Pancreas (tissue), 10 donors: ENCODE data around the gene CLIP1. TPM values are rescaled to one million over a fixed set of nuclear protein-coding genes. Genes with fewer than 3 reads are reported as not detected.

Experiments
- ATAC-seq, 4 donors: fragments of 200-7000 bp; cut with Tn5 transposase; one replicate each; pipeline versions ENCODE4 v1.8.0 to v1.9.1; 2020; ENCODE audit warnings: mild to moderate bottlenecking in 4 of 4, moderate library complexity in 4 of 4
- DNase-seq, 6 donors: peaks; one replicate each; pipeline ENCODE4 v3.0.0-alpha.2; 2020
- FAIRE-seq: peaks from 2 replicates; lab custom pipeline; 2012; peaks lifted over from hg19 to GRCh38; lab: Jason Lieb, UNC
- H3K27ac ChIP-seq, 4 donors: fragments of 200-600 bp; sonication (generic); 1 replicate in 3 of 4; 2 replicates in 1 of 4; pipeline versions ENCODE4 v1.5.0 to v1.8.0; 2020
- H3K27me3 ChIP-seq, 4 donors: fragments of 200-600 bp; one replicate each; pipeline ENCODE4 v1.8.0; 2021
- H3K36me3 ChIP-seq, 3 donors: fragments of 200-600 bp; sonication (generic) in 1 of 3; one replicate each; pipeline versions ENCODE4 v1.5.0 to v1.8.0; 2020 to 2021
- H3K4me1 ChIP-seq, 3 donors: fragments of 200-600 bp; one replicate each; pipeline ENCODE4 v1.8.0; 2021
- H3K4me3 ChIP-seq, 4 donors: fragments of 200-600 bp; sonication (generic) in 2 of 4; one replicate each; pipeline versions ENCODE4 v1.5.0 to v1.8.0; 2020 to 2021
- H3K9me3 ChIP-seq, 4 donors: fragments of 200-600 bp; one replicate each; pipeline ENCODE4 v1.8.0; 2021
- CTCF ChIP-seq, 4 donors: fragments of 200-600 bp; sonication (generic) in 3 of 4; IDR thresholded peaks; one replicate each; pipeline versions ENCODE4 v1.5.0 to v1.8.0; 2021; ENCODE audit warnings: antibody characterized with exemption in 4 of 4
- WGBS, 2 donors: extraction: QIAGEN DNeasy Blood & Tissue Kit; methylation state at CpG; one replicate each; pipeline ENCODE4 v1.1.7; 2013; 5-methylcytosine and 5-hydroxymethylcytosine counted together
- intact Hi-C, 3 donors: fragments of 100-400 bp; cut with DNase I; formaldehyde crosslinking; loops; one replicate each; pipeline versions ENCODE4 v1.11.1 to v1.14.2; 2022
- polyA plus RNA-seq, 2 donors: library from polyadenylated mRNA; stranded (reverse); fragments of 200-250 nt; gene quantifications; one replicate each; pipeline ENCODE4 v1.2.3, GENCODE V29; 2013
- total RNA-seq, 6 donors: library from RNA; stranded (reverse); fragmentation: NEBNext Ultra II Directional in 4 of 6; extraction: Animal tissue kit (Norgen Biotek cat#: 25700) in 4 of 6; gene quantifications; one replicate each; pipeline versions ENCODE4 v1.2.1 to v1.2.4, GENCODE V29; 2021 to 2023
- donor health status: healthy with polysubstance abuse.
- donor health status: DM: no; HTN: no; CAD: no; lungs with moderate emphysema.
- donor health status: DM: no; HTN: no; CAD: no.
- donor health status: control.
- donor health status: control.
- donor health status: Bipolar disorder and iron deficiency.
- donor health status: DM: yes; HTN: yes; CAD: no.
- donor health status: DM: no; HTN: no; CAD: no.
- donor health status: DM: no; HTN: no; CAD: no.
- donor health status: DM: yes; HTN: yes; CAD: no.

Gene CLIP1
- total and polyA plus RNA-seq, 8 donors, result 17.1 to 43.9 (median 30.7) TPM

- 80 to 86% methylated on average over 4 of the region's 4 CpGs for WGBS, 2 donors
- H3K36me3 ChIP-seq, result peaks cover 0 to 23% (median 4%) of the 10 kb centered on the region in 3 donors
- H3K4me3 ChIP-seq, result no peak overlapping the region
- no peak for FAIRE-seq
- no peak overlapping the region for H3K27ac ChIP-seq
- intact Hi-C loops, result no loop called here
- ATAC-seq, result no peak
- H3K9me3 ChIP-seq, result no peaks in the 10 kb centered on the region
- DNase-seq, result no peak
- H3K4me1 ChIP-seq, result no peaks in the 10 kb centered on the region
- no peaks in the 10 kb centered on the region for H3K27me3 ChIP-seq
- no peak for TF ChIP-seq CTCF (IDR thresholded peaks at IDR 0.05)
Observed at GRCh38 chr12:122303068-122303467, 119.4 kb downstream of the CLIP1 start.

- H3K27ac ChIP-seq, result no peak overlapping the region
- FAIRE-seq (no peak), ATAC-seq (no peak), DNase-seq (no peak)
- 94 to 95% methylated on average over 14 of the region's 14 CpGs for WGBS, 2 donors
- H3K36me3 ChIP-seq, result peaks cover 0 to 23% (median 0%) of the 10 kb centered on the region in 3 donors
- no peaks in the 10 kb centered on the region for H3K27me3 ChIP-seq
- H3K9me3 ChIP-seq, result no peaks in the 10 kb centered on the region
- no peak overlapping the region for H3K4me3 ChIP-seq
- no peaks in the 10 kb centered on the region for H3K4me1 ChIP-seq
- intact Hi-C loops, result no loop called here
- TF ChIP-seq CTCF (IDR thresholded peaks at IDR 0.05), result no peak
Observed at GRCh38 chr12:122298071-122298748, 124.3 kb downstream of the CLIP1 start.

- Histone ChIP-seq H3K4me3 (no peak overlapping the region), H3K9me3 (no peaks in the 10 kb centered on the region), H3K4me1 (no peaks in the 10 kb centered on the region), H3K27ac (no peak overlapping the region), H3K36me3 (peaks cover 0 to 23% (median 0%) of the 10 kb centered on the region in 3 donors), H3K27me3 (no peaks in the 10 kb centered on the region)
- FAIRE-seq (no peak), ATAC-seq (no peak), DNase-seq (no peak)
- intact Hi-C loops, result no loop called here
- WGBS, 2 donors, result 91 to 96% methylated on average over 9 of the region's 9 CpGs
- TF ChIP-seq CTCF (IDR thresholded peaks at IDR 0.05), result no peak
Observed at GRCh38 chr12:122297494-122297893, 125.0 kb downstream of the CLIP1 start.

GRCh38 chr12:122295877-122296276, 126.6 kb downstream of the CLIP1 start:
- H3K36me3 ChIP-seq, result peaks cover 0 to 13% (median 0%) of the 10 kb centered on the region in 3 donors

More at GRCh38 chr12:122295877-122296276, 126.6 kb downstream of the CLIP1 start:
- no peaks in the 10 kb centered on the region for H3K27me3 ChIP-seq
- no peaks in the 10 kb centered on the region for H3K4me1 ChIP-seq
- no peak overlapping the region for H3K27ac ChIP-seq
- no peak overlapping the region for H3K4me3 ChIP-seq
- ATAC-seq (no peak), DNase-seq (no peak), FAIRE-seq (no peak)
- H3K9me3 ChIP-seq, result no peaks in the 10 kb centered on the region
- intact Hi-C loops, result no loop called here
- TF ChIP-seq CTCF (IDR thresholded peaks at IDR 0.05), result no peak
